ENCODE data around the gene E2F3.

DNA sequence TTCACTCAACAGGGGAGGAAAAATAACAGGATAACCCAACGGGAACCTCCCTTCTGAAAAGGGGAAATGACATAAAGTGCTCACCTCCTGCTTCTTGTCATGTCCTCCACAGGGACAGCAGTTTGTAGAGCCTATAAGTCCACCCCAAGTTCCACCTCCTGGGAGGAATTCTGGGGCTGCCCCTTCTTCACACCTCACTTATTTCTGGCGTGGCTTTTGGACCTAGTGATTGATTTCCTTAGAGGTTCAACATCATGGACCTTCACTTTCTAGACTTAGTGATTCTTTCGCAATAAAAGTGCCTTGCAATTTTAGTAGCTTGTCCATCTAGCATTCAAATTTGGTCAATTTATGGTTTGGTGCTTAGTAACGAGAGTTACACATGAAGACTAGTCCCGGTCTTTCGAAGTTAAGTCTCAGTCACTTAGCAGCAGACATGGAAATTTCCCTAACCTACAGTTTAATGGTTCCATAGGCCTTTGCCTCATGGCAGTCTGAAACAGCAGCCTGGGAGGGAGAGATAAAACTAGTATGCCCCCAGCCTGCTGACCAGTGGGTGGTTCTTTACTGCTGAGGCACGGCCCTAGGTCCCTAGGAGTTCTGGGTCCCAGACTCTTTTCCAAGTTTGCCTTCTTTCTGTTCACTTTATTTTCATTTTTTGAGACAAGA lies 73.3 kb downstream of the E2F3 start:
- TF ChIP-seq POLR2A (IDR thresholded peaks at IDR 0.05) (no peak), CTCF (IDR thresholded peaks at IDR 0.05) (no peak)

Data from right lobe of liver (tissue), 4 donors.